ENCODE data around the gene RNF224. TPM values are rescaled to one million over a fixed set of nuclear protein-coding genes. Genes with fewer than 3 reads are reported as not detected.

The RNF224 gene
- polyA plus RNA-seq, 1 donor from 2014 or later, result not detected

- H3K9me3 ChIP-seq (ENCODE audit: low read length), result no peaks in the 10 kb centered on the region
- H3K79me2 ChIP-seq (replicated peaks; ENCODE audit: insufficient read depth, low read length), result no peaks in the 10 kb centered on the region
- no peak overlapping the region for H3K9ac ChIP-seq (ENCODE audit: low read length)
- no peaks in the 10 kb centered on the region for H3F3A ChIP-seq (ENCODE audit: insufficient read depth, low read length, poor library complexity, severe bottlenecking)
- no peak overlapping the region for H3K27ac ChIP-seq (ENCODE audit: low read length)
- H3K4me3 ChIP-seq (ENCODE audit: low read length), result no peak overlapping the region
- H3K4me2 ChIP-seq (ENCODE audit: low read length), result no peak overlapping the region
- H2AFZ ChIP-seq (ENCODE audit: low read depth, low read length), result no peak overlapping the region
- H3K27me3 ChIP-seq (ENCODE audit: insufficient read depth, low read depth, low read length), result no peaks in the 10 kb centered on the region
- no peaks in the 10 kb centered on the region for H3K36me3 ChIP-seq (ENCODE audit: insufficient read depth, low read length)
- H3K9me2 ChIP-seq (ENCODE audit: insufficient read depth, low read length), result no peaks in the 10 kb centered on the region
- TF ChIP-seq, protein P1, sequence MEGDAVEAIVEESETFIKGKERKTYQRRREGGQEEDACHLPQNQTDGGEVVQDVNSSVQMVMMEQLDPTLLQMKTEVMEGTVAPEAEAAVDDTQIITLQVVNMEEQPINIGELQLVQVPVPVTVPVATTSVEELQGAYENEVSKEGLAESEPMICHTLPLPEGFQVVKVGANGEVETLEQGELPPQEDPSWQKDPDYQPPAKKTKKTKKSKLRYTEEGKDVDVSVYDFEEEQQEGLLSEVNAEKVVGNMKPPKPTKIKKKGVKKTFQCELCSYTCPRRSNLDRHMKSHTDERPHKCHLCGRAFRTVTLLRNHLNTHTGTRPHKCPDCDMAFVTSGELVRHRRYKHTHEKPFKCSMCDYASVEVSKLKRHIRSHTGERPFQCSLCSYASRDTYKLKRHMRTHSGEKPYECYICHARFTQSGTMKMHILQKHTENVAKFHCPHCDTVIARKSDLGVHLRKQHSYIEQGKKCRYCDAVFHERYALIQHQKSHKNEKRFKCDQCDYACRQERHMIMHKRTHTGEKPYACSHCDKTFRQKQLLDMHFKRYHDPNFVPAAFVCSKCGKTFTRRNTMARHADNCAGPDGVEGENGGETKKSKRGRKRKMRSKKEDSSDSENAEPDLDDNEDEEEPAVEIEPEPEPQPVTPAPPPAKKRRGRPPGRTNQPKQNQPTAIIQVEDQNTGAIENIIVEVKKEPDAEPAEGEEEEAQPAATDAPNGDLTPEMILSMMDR (IDR thresholded peaks at IDR 0.05; ENCODE audit: poor library complexity, severe bottlenecking), result no peak
- no peak for TF ChIP-seq EZH2 (IDR thresholded peaks at IDR 0.05; ENCODE audit: borderline replicate concordance, insufficient read depth, low read length, poor library complexity, severe bottlenecking)
- no peak for TF ChIP-seq SMC3 (conservative IDR thresholded peaks at IDR 0.05; ENCODE audit: poor library complexity)
- no peak for TF ChIP-seq RAD21 (conservative IDR thresholded peaks at IDR 0.05)
- no peak for TF ChIP-seq EP300 (conservative IDR thresholded peaks at IDR 0.05; ENCODE audit: poor library complexity, severe bottlenecking)
- no peak for TF ChIP-seq POLR2AphosphoS5 (IDR thresholded peaks at IDR 0.05)
- TF ChIP-seq REST (IDR thresholded peaks at IDR 0.05; ENCODE audit: borderline replicate concordance), result no peak
- no peak for TF ChIP-seq MXI1 (conservative IDR thresholded peaks at IDR 0.05; ENCODE audit: poor library complexity, severe bottlenecking)
- TF ChIP-seq TAF1 (IDR thresholded peaks at IDR 0.05; ENCODE audit: low read depth), result no peak
- H4K20me1 ChIP-seq (ENCODE audit: insufficient read depth), result no peaks in the 10 kb centered on the region
Measured at GRCh38 chr9:137213160-137214060, 13.9 kb upstream of the RNF224 start.

GRCh38 chr9:137214620-137215019 lies 12.7 kb upstream of the RNF224 start:
- no peak overlapping the region for H2AFZ ChIP-seq (ENCODE audit: low read depth, low read length)
- no peaks in the 10 kb centered on the region for H3K27me3 ChIP-seq (ENCODE audit: insufficient read depth, low read depth, low read length)
- no peaks in the 10 kb centered on the region for H3K9me2 ChIP-seq (ENCODE audit: insufficient read depth, low read length)
- no peak overlapping the region for H3K4me2 ChIP-seq (ENCODE audit: low read length)
- H4K20me1 ChIP-seq (ENCODE audit: insufficient read depth), result no peaks in the 10 kb centered on the region
- TF ChIP-seq RAD21 (conservative IDR thresholded peaks at IDR 0.05), result no peak
- TF ChIP-seq MXI1 (conservative IDR thresholded peaks at IDR 0.05; ENCODE audit: poor library complexity, severe bottlenecking), result no peak
- TF ChIP-seq POLR2AphosphoS5 (IDR thresholded peaks at IDR 0.05), result no peak
- TF ChIP-seq, protein P1 (IDR thresholded peaks at IDR 0.05; ENCODE audit: poor library complexity, severe bottlenecking), result no peak
- no peak for TF ChIP-seq REST (IDR thresholded peaks at IDR 0.05; ENCODE audit: borderline replicate concordance)
- TF ChIP-seq SMC3 (conservative IDR thresholded peaks at IDR 0.05; ENCODE audit: poor library complexity), result no peak
- no peak for TF ChIP-seq TAF1 (IDR thresholded peaks at IDR 0.05; ENCODE audit: low read depth)
- TF ChIP-seq EP300 (conservative IDR thresholded peaks at IDR 0.05; ENCODE audit: poor library complexity, severe bottlenecking), result no peak
- TF ChIP-seq EZH2 (IDR thresholded peaks at IDR 0.05; ENCODE audit: borderline replicate concordance, insufficient read depth, low read length, poor library complexity, severe bottlenecking), result no peak
- no peaks in the 10 kb centered on the region for H3K79me2 ChIP-seq (replicated peaks; ENCODE audit: insufficient read depth, low read length)
- no peaks in the 10 kb centered on the region for H3K36me3 ChIP-seq (ENCODE audit: insufficient read depth, low read length)
- no peaks in the 10 kb centered on the region for H3F3A ChIP-seq (ENCODE audit: insufficient read depth, low read length, poor library complexity, severe bottlenecking)
- no peak overlapping the region for H3K27ac ChIP-seq (ENCODE audit: low read length)
- no peak overlapping the region for H3K9ac ChIP-seq (ENCODE audit: low read length)
- H3K4me3 ChIP-seq (ENCODE audit: low read length), result no peak overlapping the region
- H3K9me3 ChIP-seq (ENCODE audit: low read length), result no peaks in the 10 kb centered on the region
